Measurements from ENCODE around the gene CIBAR2. TPM values are rescaled to one million over a fixed set of nuclear protein-coding genes. Genes with fewer than 3 reads are reported as not detected.

The CIBAR2 gene
- total and polyA plus RNA-seq, 4 experiments from 2014 or later: not detected

GRCh38 chr16:85137323-85138072, 25.2 kb upstream of the CIBAR2 start:
- Mint-ChIP-seq H3K36me3 (peaks cover 0 to 4% of the 10 kb centered on the region in 2 donors), H3K4me1 (peaks cover 0 to 8% (median 5%) of the 10 kb centered on the region in 4 donors), H3K27ac (no peak overlapping the region), H3K4me3 (peak overlapping the region in 1 of 8 donors; percentile 45), H3K9me3 (no peaks in the 10 kb centered on the region), H3K27me3 (peaks cover 24 to 26% of the 10 kb centered on the region in 2 donors)
- intact Hi-C loops (cut with micrococcal nuclease): no loop called here
- no peak overlapping the region for H3K27ac ChIP-seq (ENCODE audit: low read depth, low read length)
- H3K9me3 ChIP-seq (ENCODE audit: control insufficient read depth in 1 of 2, low read length in 2 of 2): no peaks in the 10 kb centered on the region
- POLR2A ChIA-PET (ENCODE audit: partially characterized antibody): no interaction called here
- H3K4me1 ChIP-seq (ENCODE audit: insufficient read depth, low read length): no peaks in the 10 kb centered on the region
- DNase-seq: no peak
- no peaks in the 10 kb centered on the region for H3K27me3 ChIP-seq (ENCODE audit: insufficient read depth, low read length)
- H3K4me3 ChIP-seq (ENCODE audit: low read length in 2 of 2): no peak overlapping the region
- CTCF ChIA-PET (ENCODE audit: partially characterized antibody): no interaction called here
- no peaks in the 10 kb centered on the region for H3K36me3 ChIP-seq (ENCODE audit: insufficient read depth, low read length)

GRCh38 chr16:85136702-85137322, 24.5 kb upstream of the CIBAR2 start:
- Mint-ChIP-seq H3K27ac (no peak overlapping the region), H3K9me3 (no peaks in the 10 kb centered on the region), H3K27me3 (peaks cover 24 to 25% of the 10 kb centered on the region in 2 donors), H3K36me3 (peaks cover 0 to 4% of the 10 kb centered on the region in 2 donors), H3K4me3 (peak overlapping the region in 1 of 8 donors; percentile 42), H3K4me1 (peaks cover 0 to 8% (median 5%) of the 10 kb centered on the region in 4 donors)
- no peaks in the 10 kb centered on the region for H3K36me3 ChIP-seq (ENCODE audit: insufficient read depth, low read length)
- intact Hi-C loops (cut with micrococcal nuclease): no loop called here
- no peaks in the 10 kb centered on the region for H3K9me3 ChIP-seq (ENCODE audit: control insufficient read depth in 1 of 2, low read length in 2 of 2)
- ChIA-PET POLR2A (ENCODE audit: partially characterized antibody) (no interaction called here), CTCF (ENCODE audit: partially characterized antibody) (no interaction called here)
- H3K27ac ChIP-seq (ENCODE audit: low read depth, low read length): no peak overlapping the region
- no peaks in the 10 kb centered on the region for H3K27me3 ChIP-seq (ENCODE audit: insufficient read depth, low read length)
- H3K4me1 ChIP-seq (ENCODE audit: insufficient read depth, low read length): no peaks in the 10 kb centered on the region
- DNase-seq: no peak
- H3K4me3 ChIP-seq (ENCODE audit: low read length in 2 of 2): no peak overlapping the region

GRCh38 chr16:85136213-85136701, 24.0 kb upstream of the CIBAR2 start:
- Histone ChIP-seq H3K4me3 (ENCODE audit: low read length in 2 of 2) (no peak overlapping the region), H3K27ac (ENCODE audit: low read depth, low read length) (no peak overlapping the region), H3K4me1 (ENCODE audit: insufficient read depth, low read length) (no peaks in the 10 kb centered on the region), H3K36me3 (ENCODE audit: insufficient read depth, low read length) (no peaks in the 10 kb centered on the region), H3K27me3 (ENCODE audit: insufficient read depth, low read length) (no peaks in the 10 kb centered on the region), H3K9me3 (ENCODE audit: control insufficient read depth in 1 of 2, low read length in 2 of 2) (no peaks in the 10 kb centered on the region)
- peaks cover 0 to 8% (median 5%) of the 10 kb centered on the region in 4 donors for H3K4me1 Mint-ChIP-seq
- no peak for DNase-seq
- no peaks in the 10 kb centered on the region for H3K9me3 Mint-ChIP-seq
- no peak overlapping the region for H3K27ac Mint-ChIP-seq
- ChIA-PET CTCF (ENCODE audit: partially characterized antibody) (no interaction called here), POLR2A (ENCODE audit: partially characterized antibody) (no interaction called here)
- intact Hi-C loops (cut with micrococcal nuclease): no loop called here
- H3K27me3 Mint-ChIP-seq: peaks cover 24 to 25% of the 10 kb centered on the region in 2 donors
- no peak overlapping the region for H3K4me3 Mint-ChIP-seq
- peaks cover 0 to 4% of the 10 kb centered on the region in 2 donors for H3K36me3 Mint-ChIP-seq

- ChIA-PET POLR2A (ENCODE audit: partially characterized antibody) (no interaction called here), CTCF (ENCODE audit: partially characterized antibody) (no interaction called here)
- Histone ChIP-seq H3K4me3 (ENCODE audit: low read length in 2 of 2) (no peak overlapping the region), H3K9me3 (ENCODE audit: control insufficient read depth in 1 of 2, low read length in 2 of 2) (no peaks in the 10 kb centered on the region), H3K36me3 (ENCODE audit: insufficient read depth, low read length) (no peaks in the 10 kb centered on the region), H3K4me1 (ENCODE audit: insufficient read depth, low read length) (no peaks in the 10 kb centered on the region), H3K27me3 (ENCODE audit: insufficient read depth, low read length) (no peaks in the 10 kb centered on the region), H3K27ac (ENCODE audit: low read depth, low read length) (no peak overlapping the region)
- Mint-ChIP-seq H3K36me3 (peaks cover 0 to 4% of the 10 kb centered on the region in 2 donors), H3K4me3 (no peak overlapping the region), H3K27ac (no peak overlapping the region), H3K27me3 (peaks cover 22 to 23% of the 10 kb centered on the region in 2 donors), H3K4me1 (peaks cover 0 to 8% (median 5%) of the 10 kb centered on the region in 4 donors), H3K9me3 (no peaks in the 10 kb centered on the region)
- DNase-seq: no peak
- intact Hi-C loops (cut with micrococcal nuclease): no loop called here
These were observed 22.5 kb upstream of the CIBAR2 start for GRCh38 chr16:85134789-85135142.

- peaks cover 0 to 8% (median 5%) of the 10 kb centered on the region in 4 donors for H3K4me1 Mint-ChIP-seq
- peaks cover 18 to 19% of the 10 kb centered on the region in 2 donors for H3K27me3 Mint-ChIP-seq
- CTCF ChIA-PET (ENCODE audit: partially characterized antibody): no interaction called here
- peak overlapping the region in 1 of 7 donors; percentile 77 for H3K27ac Mint-ChIP-seq
- peaks cover 0 to 4% of the 10 kb centered on the region in 2 donors for H3K36me3 Mint-ChIP-seq
- Histone ChIP-seq H3K27me3 (ENCODE audit: insufficient read depth, low read length) (no peaks in the 10 kb centered on the region), H3K9me3 (ENCODE audit: control insufficient read depth in 1 of 2, low read length in 2 of 2) (no peaks in the 10 kb centered on the region), H3K4me1 (ENCODE audit: insufficient read depth, low read length) (no peaks in the 10 kb centered on the region), H3K36me3 (ENCODE audit: insufficient read depth, low read length) (no peaks in the 10 kb centered on the region), H3K4me3 (ENCODE audit: low read length in 2 of 2) (no peak overlapping the region), H3K27ac (ENCODE audit: low read depth, low read length) (no peak overlapping the region)
- no peak overlapping the region for H3K4me3 Mint-ChIP-seq
- intact Hi-C loops (cut with micrococcal nuclease): no loop called here
- no peak for DNase-seq
- no peaks in the 10 kb centered on the region for H3K9me3 Mint-ChIP-seq
- POLR2A ChIA-PET (ENCODE audit: partially characterized antibody): no interaction called here
These were observed 22.0 kb upstream of the CIBAR2 start for GRCh38 chr16:85134076-85134788.

- ChIA-PET CTCF (ENCODE audit: partially characterized antibody) (no interaction called here), POLR2A (ENCODE audit: partially characterized antibody) (no interaction called here)
- Histone ChIP-seq H3K36me3 (ENCODE audit: insufficient read depth, low read length) (no peaks in the 10 kb centered on the region), H3K4me3 (ENCODE audit: low read length in 2 of 2) (no peak overlapping the region), H3K9me3 (ENCODE audit: control insufficient read depth in 1 of 2, low read length in 2 of 2) (no peaks in the 10 kb centered on the region), H3K27me3 (ENCODE audit: insufficient read depth, low read length) (no peaks in the 10 kb centered on the region), H3K27ac (ENCODE audit: low read depth, low read length) (no peak overlapping the region), H3K4me1 (ENCODE audit: insufficient read depth, low read length) (no peaks in the 10 kb centered on the region)
- H3K36me3 Mint-ChIP-seq: peaks cover 0 to 4% of the 10 kb centered on the region in 2 donors
- H3K9me3 Mint-ChIP-seq: no peaks in the 10 kb centered on the region
- intact Hi-C loops (cut with micrococcal nuclease): no loop called here
- no peak overlapping the region for H3K4me3 Mint-ChIP-seq
- no peak for DNase-seq
- H3K4me1 Mint-ChIP-seq: peaks cover 0 to 8% (median 5%) of the 10 kb centered on the region in 4 donors
- no peak overlapping the region for H3K27ac Mint-ChIP-seq
- H3K27me3 Mint-ChIP-seq: peaks cover 12% of the 10 kb centered on the region in 2 donors
These were observed 21.0 kb upstream of the CIBAR2 start for GRCh38 chr16:85133290-85133599.

GRCh38 chr16:85132456-85133289, 20.4 kb upstream of the CIBAR2 start:
- Histone ChIP-seq H3K4me3 (ENCODE audit: low read length in 2 of 2) (no peak overlapping the region), H3K27me3 (ENCODE audit: insufficient read depth, low read length) (no peaks in the 10 kb centered on the region), H3K27ac (ENCODE audit: low read depth, low read length) (no peak overlapping the region), H3K36me3 (ENCODE audit: insufficient read depth, low read length) (no peaks in the 10 kb centered on the region), H3K4me1 (ENCODE audit: insufficient read depth, low read length) (no peaks in the 10 kb centered on the region), H3K9me3 (ENCODE audit: control insufficient read depth in 1 of 2, low read length in 2 of 2) (no peaks in the 10 kb centered on the region)
- intact Hi-C loops (cut with micrococcal nuclease): no loop called here
- Mint-ChIP-seq H3K4me3 (no peak overlapping the region), H3K27ac (no peak overlapping the region), H3K36me3 (no peaks in the 10 kb centered on the region), H3K9me3 (no peaks in the 10 kb centered on the region), H3K4me1 (peaks cover 0 to 5% (median 3%) of the 10 kb centered on the region in 4 donors), H3K27me3 (peaks cover 6 to 7% of the 10 kb centered on the region in 2 donors)
- ChIA-PET POLR2A (ENCODE audit: partially characterized antibody) (no interaction called here), CTCF (ENCODE audit: partially characterized antibody) (no interaction called here)
- no peak for DNase-seq
